GM12892 (cell line): ENCODE data around the gene STAC2.

ENCODE experiments used
- DNase-seq: peaks from one replicate; pipeline ENCODE4 v3.0.0; 2011; ENCODE audit not compliant: insufficient read length
- FAIRE-seq: peaks from 2 replicates; lab custom pipeline; 2011; peaks lifted over from hg19 to GRCh38; lab: Jason Lieb, UNC
- POLR2A ChIP-seq: IDR thresholded peaks from 2 replicates; pipeline ENCODE4 v1.6.1; 2011; ENCODE audit warnings: low read depth, low read length, control low read depth
- POLR2AphosphoS5 ChIP-seq: IDR thresholded peaks from 2 replicates; pipeline ENCODE4 v1.6.1; 2011; ENCODE audit warnings: low read depth, low read length, control low read depth
- TAF1 ChIP-seq: IDR thresholded peaks from 2 replicates; pipeline ENCODE4 v1.6.1; 2011; ENCODE audit warnings: low read depth, mild to moderate bottlenecking, control low read depth, low read length, borderline replicate concordance

The STAC2 gene

DNA sequence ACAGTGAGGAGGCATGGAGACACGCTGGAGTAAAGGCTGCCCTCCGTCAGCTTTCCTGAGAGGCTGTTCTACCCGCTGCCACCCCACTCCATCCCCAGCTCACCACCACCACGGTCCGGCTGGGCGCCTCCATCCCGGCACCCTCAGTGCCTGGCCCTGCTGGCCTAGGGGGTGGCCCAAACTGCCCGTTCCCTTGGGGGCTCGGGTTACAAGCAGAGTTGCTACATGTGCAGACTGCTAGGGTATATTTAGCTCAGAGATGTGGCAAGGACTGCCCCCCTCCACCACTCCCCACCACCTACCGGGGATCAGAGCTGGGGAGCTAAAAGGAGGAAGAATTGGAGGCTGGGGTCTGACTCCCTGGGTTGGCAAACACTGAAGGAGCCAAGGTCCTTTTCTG is 32.4 kb downstream of the STAC2 start:
- FAIRE-seq (no peak), DNase-seq (no peak)
- TF ChIP-seq POLR2AphosphoS5: no peak
- TF ChIP-seq TAF1: no peak
- TF ChIP-seq POLR2A: no peak

DNA sequence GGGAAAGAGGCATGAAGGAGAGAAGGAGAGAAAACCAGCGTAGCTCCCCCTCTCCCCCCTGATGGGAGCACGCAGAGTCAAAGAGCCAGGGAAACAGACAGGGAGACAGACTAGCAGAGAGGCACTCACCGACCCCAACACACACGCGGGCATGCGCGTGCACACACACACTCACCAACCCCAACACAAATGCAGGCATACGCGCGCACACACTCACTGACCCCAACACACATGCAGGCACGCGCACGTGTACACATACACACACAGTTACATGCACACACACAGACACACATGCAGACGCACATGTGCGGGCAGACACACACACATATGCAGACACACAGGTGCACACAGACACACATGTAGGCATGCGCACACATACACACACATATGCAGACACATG is 32.8 kb downstream of the STAC2 start:
- FAIRE-seq: no peak
- no peak for TF ChIP-seq POLR2A
- TF ChIP-seq TAF1: no peak
- TF ChIP-seq POLR2AphosphoS5: no peak
- DNase-seq: no peak

DNA sequence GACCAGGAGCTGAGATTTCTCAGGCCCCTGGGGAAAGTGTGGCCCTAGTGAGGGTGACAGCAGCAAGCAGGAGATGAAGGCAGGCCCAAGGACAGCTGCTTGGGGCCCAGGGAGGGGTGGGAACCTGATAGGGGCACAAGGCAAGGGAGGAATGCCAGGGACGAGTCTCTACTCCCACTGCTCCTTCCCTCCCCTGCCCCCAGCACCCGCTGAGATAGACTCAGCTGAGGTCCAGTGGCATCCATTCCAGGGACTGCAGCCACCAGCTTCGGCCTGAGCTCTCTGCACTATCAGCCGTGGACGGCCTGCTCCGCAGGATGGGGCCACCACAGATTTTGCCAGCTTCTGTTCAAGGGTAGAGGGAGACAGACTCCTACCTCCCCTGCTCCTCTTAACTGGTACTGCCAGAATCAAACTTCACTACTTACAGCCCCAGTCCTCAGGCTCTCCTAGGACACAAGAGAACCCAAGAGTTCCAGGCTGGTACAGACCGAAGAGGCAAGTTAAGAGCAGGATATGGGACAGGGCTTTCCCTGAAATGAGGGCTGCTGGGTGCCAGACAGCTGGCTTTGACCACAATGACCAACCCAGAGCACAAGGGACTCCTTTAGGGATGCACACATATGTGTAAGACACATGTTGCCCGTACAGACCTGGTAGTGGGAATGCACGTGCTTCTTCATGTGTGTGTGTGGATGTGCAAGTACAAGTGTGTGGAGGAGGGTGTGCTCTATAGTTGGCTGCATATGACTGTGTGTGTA is 33.8 kb downstream of the STAC2 start:
- TF ChIP-seq POLR2A (no peak), TAF1 (no peak)
- no peak for FAIRE-seq
- DNase-seq: no peak

DNA sequence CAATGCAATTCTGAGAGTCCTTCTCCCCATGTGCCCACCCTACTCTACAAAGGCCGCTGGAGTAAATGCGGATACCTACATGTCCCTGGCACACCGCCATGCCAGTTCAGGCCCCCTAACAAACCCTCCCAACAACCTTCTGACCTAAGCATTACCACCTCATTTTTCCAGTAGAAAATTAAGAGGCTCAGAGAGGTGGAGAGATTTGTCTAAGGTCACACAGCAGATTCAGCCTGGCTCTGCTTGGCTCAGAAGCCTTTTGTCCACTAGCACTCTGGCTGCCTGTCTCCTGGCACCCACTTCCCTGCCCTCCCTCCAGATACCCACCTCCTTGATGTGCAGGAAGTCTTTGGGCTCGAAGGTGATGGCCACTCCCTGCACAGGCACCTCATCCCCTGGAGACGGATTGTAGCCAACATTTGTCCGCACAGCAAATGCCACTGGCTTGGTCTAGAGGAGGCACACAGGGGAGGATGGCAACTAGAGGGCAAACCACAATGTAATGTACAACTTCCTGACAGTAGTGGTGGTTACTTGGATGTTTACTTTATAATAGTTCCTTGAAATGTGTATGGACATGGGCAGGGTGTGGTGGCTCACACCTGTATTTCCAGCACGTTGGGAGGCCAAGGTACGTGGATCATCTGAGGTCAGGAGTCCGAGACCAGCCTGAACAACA is 38.5 kb downstream of the STAC2 start:
- DNase-seq (no peak), FAIRE-seq (no peak)
- TF ChIP-seq POLR2A: no peak
- TF ChIP-seq TAF1: no peak
- TF ChIP-seq POLR2AphosphoS5: no peak

DNA sequence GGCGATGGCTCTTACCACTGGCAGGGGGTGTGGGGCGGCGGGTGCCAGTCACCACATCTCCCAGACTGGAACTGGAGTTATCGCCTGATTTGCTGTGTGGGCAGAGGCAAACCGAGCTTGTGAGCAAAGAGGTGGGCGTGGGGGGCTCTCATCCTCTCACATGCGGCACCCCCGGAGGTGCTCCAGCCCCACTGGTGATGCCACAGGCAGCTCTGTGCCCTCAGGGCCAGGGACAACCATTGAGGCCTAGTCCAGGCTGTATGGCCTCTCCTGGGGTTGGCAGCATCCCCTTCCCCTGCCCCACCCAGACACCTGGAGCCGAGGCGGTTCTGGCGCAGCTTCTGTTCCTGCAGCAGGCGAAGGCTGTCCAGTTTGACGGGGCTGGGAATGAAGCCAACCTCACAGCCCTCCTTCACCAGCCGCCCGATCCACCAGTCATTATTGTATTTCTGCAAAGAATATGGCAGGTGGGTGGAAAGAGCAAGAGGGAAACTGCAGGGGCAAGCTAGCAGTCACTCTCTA is 39.2 kb downstream of the STAC2 start:
- TF ChIP-seq TAF1 (no peak), POLR2A (no peak), POLR2AphosphoS5 (no peak)
- no peak for DNase-seq
- no peak for FAIRE-seq

DNA sequence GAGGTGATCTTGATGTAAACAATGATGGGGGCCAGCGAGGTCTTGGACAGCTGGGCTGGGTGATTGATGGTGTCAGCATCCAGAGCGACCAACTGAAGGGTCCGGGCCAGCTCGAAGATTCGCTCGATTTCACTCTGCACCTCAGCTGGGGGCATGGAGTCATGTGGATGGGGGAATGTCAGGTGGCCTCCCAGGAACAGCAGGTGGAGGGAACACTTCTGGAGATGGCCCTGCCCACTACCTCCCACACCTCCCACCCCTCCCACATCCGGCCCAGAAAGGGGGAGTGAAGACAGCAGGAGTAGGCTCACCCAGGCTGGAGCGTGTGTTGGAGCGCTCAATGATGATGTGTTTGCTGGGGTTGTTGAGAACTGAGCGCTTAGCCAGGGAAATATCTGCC is 42.0 kb downstream of the STAC2 start:
- DNase-seq (no peak), FAIRE-seq (no peak)
- TF ChIP-seq POLR2AphosphoS5: no peak

DNA sequence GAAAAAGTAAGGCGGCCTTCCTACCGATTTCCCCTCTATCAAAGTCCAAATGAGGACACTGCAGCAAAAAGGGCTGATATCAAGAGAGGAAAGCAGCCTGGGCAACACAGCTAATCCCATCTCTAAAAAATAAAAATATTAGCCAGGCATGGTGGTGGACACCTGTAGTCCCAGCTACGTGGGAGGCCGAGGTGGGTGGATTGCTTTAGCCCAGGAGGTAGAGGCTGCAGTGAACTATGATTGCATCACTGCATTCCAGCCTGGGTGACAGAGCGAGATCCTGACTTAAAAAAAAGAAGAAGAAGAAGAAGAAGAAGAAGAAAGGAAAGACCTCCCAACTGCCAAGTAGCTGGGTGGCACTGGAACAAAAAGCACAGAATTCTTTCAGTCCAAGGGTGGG is 42.7 kb downstream of the STAC2 start:
- FAIRE-seq (no peak), DNase-seq (no peak)
- no peak for TF ChIP-seq POLR2AphosphoS5
- TF ChIP-seq TAF1: no peak
- TF ChIP-seq POLR2A: no peak

DNA sequence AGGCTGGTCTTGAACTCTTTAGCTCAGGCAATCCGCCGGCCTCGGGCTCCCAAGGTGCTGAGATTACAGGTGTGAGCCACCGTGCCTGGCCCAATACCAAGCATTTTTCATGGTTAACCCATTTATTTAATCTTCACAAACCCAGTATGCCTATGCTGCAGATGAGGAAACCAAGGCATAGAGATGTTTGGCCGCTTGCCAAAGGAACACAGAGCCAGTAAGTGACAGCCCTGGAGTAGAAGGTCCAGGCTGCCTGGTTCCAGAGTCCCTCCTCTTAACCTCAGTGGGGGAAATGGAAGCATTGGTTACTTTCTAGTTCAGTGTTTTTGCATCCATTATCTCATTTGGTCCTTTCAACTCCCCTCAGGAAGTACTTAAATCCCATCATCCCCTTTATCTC is 44.4 kb downstream of the STAC2 start:
- FAIRE-seq: no peak

DNA sequence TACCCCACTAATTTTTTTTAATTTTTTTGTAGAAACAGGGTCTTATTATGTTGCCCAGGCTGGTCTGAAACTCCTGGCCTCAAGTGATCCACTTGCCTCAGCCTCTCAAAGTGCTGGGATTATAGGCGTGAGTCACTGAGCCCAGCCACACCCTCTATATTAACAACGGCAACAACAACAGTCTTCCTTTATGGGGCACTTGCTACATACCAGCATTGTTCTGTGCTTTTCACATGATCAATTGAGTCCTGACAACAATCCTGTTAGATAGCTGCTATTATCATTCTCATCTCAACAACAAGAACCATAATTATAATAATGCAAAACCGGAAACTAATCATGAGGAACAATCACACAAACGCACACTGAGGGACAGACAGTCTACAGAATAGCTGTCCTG is 47.2 kb downstream of the STAC2 start:
- FAIRE-seq (no peak), DNase-seq (no peak)
- no peak for TF ChIP-seq POLR2A

More for the DNA sequence above, 44.4 kb downstream of the STAC2 start:
- TF ChIP-seq POLR2AphosphoS5 (no peak), POLR2A (no peak), TAF1 (no peak)
- DNase-seq: no peak

DNA sequence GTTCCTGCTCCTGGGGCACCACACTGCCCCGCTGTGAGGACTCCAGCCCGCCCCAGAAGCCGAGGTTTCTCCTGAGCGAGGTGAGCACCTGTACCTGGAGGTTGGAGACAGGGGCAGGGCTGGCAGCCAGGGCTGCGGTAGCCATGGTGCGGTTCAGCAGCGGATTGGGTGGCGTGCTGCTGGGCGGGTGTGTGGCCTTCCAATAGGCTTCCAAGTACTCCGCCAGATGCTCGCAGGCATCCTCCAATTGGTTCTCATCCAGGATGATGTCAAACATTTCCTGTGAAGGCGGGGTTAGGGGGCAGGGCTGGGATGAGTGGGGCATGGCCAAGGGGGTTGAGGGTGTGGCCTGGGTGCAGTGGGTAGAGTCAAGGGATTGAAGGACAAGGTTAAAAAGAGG is 48.5 kb downstream of the STAC2 start:
- no peak for DNase-seq
- no peak for TF ChIP-seq POLR2A
- TF ChIP-seq TAF1: no peak
- no peak for TF ChIP-seq POLR2AphosphoS5
- no peak for FAIRE-seq

DNA sequence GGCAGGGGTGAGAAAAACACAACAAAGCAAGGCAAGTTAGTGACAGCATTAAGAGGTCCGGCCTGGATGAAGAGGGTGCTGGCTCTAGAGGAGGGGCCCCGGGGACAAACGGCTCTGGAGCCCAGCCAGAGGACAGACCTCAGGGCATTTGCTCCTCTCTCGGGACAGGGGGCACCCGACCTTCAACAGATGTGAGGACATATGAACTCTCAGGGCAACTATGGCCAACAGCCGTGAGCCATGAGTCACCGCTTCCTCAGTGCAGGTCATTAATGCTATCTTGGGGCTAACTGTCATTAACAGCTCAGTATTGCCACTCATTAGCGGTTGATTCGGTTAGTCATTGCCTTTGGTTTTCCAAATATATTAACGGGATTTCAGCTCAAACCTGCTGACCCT is 50.1 kb downstream of the STAC2 start:
- DNase-seq (no peak), FAIRE-seq (no peak)
- TF ChIP-seq POLR2A (no peak), TAF1 (no peak), POLR2AphosphoS5 (no peak)

DNA sequence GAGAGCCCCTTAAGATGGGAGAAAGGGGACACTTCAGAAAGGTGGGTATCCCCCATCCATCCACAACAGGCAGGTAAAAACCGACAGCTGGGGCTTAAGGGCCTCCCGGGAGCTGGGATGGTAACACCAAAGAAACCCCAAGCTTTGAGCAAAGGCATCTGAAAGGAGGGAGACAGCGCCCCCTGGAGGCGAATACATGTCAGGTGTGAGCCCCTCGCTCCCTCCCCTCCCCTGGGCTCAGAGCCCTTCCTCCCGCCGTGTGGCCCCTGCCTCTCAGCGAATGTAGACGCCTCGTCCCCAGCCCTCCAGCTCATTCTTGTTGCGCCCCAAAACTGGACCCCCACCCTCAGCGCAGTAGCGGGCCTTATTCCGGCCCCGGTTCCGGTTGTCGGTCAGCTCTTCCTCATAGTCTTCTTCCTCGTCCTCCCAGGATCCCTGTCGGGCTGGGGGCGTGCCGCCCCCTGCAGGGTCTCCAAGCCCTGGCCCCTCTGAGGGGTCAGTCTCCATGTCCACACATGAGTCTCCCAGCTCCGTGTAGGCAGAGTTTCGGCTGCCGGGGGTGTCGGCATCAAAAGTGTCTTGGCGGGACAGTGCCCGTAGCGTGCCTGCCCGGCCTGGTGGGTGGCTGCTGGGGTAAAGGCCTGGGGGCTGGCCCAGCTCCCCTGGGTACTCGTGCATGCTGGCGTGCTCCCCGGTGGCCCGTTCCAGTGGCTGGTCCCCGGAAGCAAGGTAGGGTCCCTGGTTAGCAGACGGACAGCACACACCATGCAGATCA is 50.6 kb downstream of the STAC2 start:
- DNase-seq (peak; percentile 93), FAIRE-seq (peak; percentile 36)

More for the DNA sequence above, 50.6 kb downstream of the STAC2 start:
- TF ChIP-seq POLR2A (no peak), TAF1 (no peak), POLR2AphosphoS5 (no peak)
